Measurements from ENCODE around the gene MAPK14. TPM values are rescaled to one million over a fixed set of nuclear protein-coding genes. Genes with fewer than 3 reads are reported as not detected.
A peak's percentile ranks its signal among the peaks of the same experiment; 100 is the strongest.

The MAPK14 gene
- total RNA-seq, 1 donor from 2014 or later: 37.3 TPM

DNA sequence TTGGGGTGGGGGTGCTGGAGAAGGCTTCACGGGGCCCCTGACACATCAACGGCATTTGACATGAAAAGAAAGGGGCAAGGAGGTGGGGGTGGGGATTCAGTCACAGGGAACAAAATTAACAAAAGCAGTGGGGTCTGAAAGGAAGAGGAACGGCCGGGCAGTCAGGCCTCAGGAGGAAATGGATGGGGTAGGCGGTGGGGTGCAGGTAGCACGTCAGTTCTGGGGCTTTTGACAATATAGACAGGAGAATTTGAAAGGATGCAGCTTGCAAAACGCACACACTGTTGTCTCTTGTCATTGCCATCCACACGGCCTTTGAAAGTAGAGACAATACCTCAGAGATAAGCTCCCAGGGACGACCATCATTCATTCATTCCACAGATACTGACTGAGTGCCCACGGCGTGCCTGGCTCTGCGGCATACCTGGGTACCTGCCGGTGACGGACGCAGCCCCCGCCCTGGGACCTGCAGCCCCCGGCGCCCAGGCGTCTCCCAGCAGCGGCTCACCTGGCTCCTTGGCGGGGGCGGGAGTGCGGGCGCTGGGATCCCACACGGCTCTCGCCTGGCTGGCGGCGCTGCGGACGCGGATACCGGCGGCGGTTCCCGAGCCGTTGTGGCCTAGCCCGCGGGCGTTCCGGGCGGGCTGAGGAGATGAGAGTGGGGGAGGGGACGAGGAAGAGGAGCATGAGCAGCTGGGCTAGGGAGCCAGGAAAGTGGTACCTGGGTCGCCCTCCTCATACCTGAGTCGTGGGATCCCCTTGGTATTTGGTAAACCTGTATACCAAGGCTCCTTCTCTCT lies 3.4 kb upstream of the MAPK14 start, which contains the start of gene SLC26A8:
Gene SLC26A8, minus strand, starts transcription at position 646 of the 800 bp plus-strand sequence. CDS start 4,934 bp downstream, outside the sequence.
- no peak within 1 kb of the TSS for H3K4me3 ChIP-seq
- no peak for DNase-seq (ENCODE audit: low spot score in 2 of 2)
- TF ChIP-seq, protein P1, sequence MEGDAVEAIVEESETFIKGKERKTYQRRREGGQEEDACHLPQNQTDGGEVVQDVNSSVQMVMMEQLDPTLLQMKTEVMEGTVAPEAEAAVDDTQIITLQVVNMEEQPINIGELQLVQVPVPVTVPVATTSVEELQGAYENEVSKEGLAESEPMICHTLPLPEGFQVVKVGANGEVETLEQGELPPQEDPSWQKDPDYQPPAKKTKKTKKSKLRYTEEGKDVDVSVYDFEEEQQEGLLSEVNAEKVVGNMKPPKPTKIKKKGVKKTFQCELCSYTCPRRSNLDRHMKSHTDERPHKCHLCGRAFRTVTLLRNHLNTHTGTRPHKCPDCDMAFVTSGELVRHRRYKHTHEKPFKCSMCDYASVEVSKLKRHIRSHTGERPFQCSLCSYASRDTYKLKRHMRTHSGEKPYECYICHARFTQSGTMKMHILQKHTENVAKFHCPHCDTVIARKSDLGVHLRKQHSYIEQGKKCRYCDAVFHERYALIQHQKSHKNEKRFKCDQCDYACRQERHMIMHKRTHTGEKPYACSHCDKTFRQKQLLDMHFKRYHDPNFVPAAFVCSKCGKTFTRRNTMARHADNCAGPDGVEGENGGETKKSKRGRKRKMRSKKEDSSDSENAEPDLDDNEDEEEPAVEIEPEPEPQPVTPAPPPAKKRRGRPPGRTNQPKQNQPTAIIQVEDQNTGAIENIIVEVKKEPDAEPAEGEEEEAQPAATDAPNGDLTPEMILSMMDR (IDR thresholded peaks at IDR 0.05): no peak

GRCh38 chr6:36025260-36025931 lies 2.2 kb upstream of the MAPK14 start:
- H3K27me3 ChIP-seq: no peaks in the 10 kb centered on the region
- DNase-seq (ENCODE audit: low spot score in 2 of 2): no peak
- H3K36me3 ChIP-seq: no peaks in the 10 kb centered on the region
- intact Hi-C loops (cut with DNase I): loop anchor here (5.0 kb wide), 2 partner anchors 337 to 528 kb away; partner anchors contain the start of gene TEAD3
- peaks cover 0 to 18% of the 10 kb centered on the region in 2 donors for H3K4me1 ChIP-seq
- H3K4me3 ChIP-seq: no peak overlapping the region
- H3K27ac ChIP-seq: no peak overlapping the region
- no peaks in the 10 kb centered on the region for H3K9me3 ChIP-seq
- TF ChIP-seq, protein P1 (IDR thresholded peaks at IDR 0.05): no peak

More for the DNA sequence above, 3.4 kb upstream of the MAPK14 start, which contains the start of gene SLC26A8:
- Histone ChIP-seq H3K27me3 (no peaks in the 10 kb centered on the region), H3K27ac (no peak within 1 kb of the TSS), H3K36me3 (no peaks in the 10 kb centered on the region), H3K4me1 (peaks cover 0 to 9% of the 10 kb centered on the region in 2 donors), H3K9me3 (no peaks in the 10 kb centered on the region)
- intact Hi-C loops (cut with DNase I): no loop called here

GRCh38 chr6:36025932-36026327 lies 1.7 kb upstream of the MAPK14 start:
- TF ChIP-seq, protein P1 (IDR thresholded peaks at IDR 0.05): no peak
- Histone ChIP-seq H3K36me3 (no peaks in the 10 kb centered on the region), H3K4me1 (peaks cover 0 to 23% of the 10 kb centered on the region in 2 donors), H3K27ac (no peak overlapping the region), H3K4me3 (no peak overlapping the region), H3K9me3 (no peaks in the 10 kb centered on the region), H3K27me3 (no peaks in the 10 kb centered on the region)
- no peak for DNase-seq (ENCODE audit: low spot score in 2 of 2)
- intact Hi-C loops (cut with DNase I): loop anchor here (5.0 kb wide), 2 partner anchors 336 to 529 kb away; partner anchors contain the start of gene TEAD3

- Histone ChIP-seq H3K27ac (peak overlapping the region; percentile 85 to 94), H3K27me3 (no peaks in the 10 kb centered on the region), H3K4me1 (peaks cover 0 to 36% of the 10 kb centered on the region in 2 donors), H3K36me3 (no peaks in the 10 kb centered on the region), H3K9me3 (no peaks in the 10 kb centered on the region), H3K4me3 (peak overlapping the region; percentile 97 to 98)
- DNase-seq (ENCODE audit: low spot score in 2 of 2): peak; percentile 10 to 75
- intact Hi-C loops (cut with DNase I): loop anchor here (5.0 kb wide), 2 partner anchors 334 to 531 kb away; partner anchors contain the start of gene TEAD3
- TF ChIP-seq, protein P1 (IDR thresholded peaks at IDR 0.05): no peak
These were observed 674 bp downstream of the MAPK14 start for GRCh38 chr6:36028088-36028876.

DNA sequence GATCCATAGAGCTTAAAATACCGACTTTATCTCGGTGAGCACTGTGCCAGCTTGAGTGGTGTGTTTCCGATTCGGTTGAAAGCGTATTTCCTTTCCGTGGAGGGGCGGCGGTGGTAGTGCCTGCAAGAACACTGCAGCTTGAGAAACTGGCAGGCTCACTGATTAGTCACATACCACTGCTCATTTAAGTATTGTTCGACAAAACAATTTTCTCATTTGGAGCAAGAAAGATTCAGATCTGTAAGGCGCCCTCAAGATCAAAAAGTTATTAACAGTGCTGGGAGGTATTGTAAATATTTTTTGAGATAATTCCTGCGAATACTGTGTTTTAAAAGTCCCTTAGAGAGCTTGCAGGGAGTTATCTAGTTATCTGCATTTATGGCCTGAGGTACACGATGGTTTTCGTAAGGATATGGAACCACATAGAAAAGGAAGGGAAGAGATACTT lies 1.3 kb downstream of the MAPK14 start:
- H3K9me3 ChIP-seq: no peaks in the 10 kb centered on the region
- no peaks in the 10 kb centered on the region for H3K27me3 ChIP-seq
- intact Hi-C loops (cut with DNase I): loop anchor here (5.0 kb wide), 2 partner anchors 333 to 532 kb away; partner anchors contain the start of gene TEAD3
- peak overlapping the region; percentile 85 to 94 for H3K27ac ChIP-seq
- peaks cover 0 to 41% of the 10 kb centered on the region in 2 donors for H3K4me1 ChIP-seq
- TF ChIP-seq, protein P1 (IDR thresholded peaks at IDR 0.05): no peak
- peak; percentile 42 to 87 for DNase-seq (ENCODE audit: low spot score in 2 of 2)
- no peaks in the 10 kb centered on the region for H3K36me3 ChIP-seq
- H3K4me3 ChIP-seq: peak overlapping the region; percentile 97 to 98
